Activated CD4-positive, alpha-beta T cell treated with anti-CD3 and anti-CD28 coated beads for 48 hours (primary cell): ENCODE results near the gene NR2C2.
"Not testable (repeated sequence)": the region's sequence is repeated elsewhere in the genome, so short reads cannot be mapped to it uniquely, and the experiment has no call there.

ENCODE experiments used
- DNase-seq: peaks from one replicate; pipeline ENCODE4 v3.0.0-alpha.2; 2020

Gene NR2C2

DNA sequence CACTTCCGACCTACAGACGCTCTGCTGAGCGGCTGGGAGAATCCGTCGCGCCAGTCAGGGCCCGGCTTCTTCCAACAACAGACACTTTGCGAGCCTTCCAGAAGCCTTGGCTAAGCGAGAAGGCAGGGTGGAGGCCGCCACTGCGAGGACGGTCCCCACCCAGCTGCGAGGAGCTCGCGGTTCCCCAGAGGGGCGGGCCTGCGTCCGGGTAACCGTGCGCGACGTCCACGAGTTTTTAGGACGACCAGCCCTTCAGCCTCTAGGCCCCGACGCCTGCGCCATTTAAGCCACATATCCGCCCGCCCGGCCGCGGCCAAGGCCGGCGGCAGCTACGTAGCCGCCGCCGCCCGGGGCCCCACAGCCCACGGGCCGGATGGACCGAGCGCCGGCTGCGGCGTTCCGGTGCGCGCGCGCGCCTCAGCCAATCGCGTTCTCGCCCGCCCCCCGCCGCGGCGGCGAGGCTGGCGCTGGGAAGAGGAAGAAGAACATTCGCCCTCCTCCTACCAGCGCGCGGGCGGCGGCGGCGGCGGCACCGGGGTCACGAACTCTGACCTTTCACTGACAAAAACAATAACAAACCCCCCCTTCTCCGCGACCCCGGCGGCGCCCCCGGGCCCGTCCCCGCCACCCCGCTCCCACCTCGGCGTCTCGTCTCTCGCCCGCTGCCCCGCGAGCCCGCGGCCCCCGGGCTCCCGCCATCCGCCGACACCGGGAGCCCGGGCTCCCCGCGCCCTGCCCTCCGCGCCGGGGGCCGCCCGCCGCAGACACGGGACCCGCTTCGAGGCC, at the start of gene NR2C2:
TSS of gene NR2C2 (plus strand) at position 484 of the 786 bp plus-strand sequence. CDS start 56,332 bp downstream, outside the sequence.
- peak; percentile 91 for DNase-seq

DNA sequence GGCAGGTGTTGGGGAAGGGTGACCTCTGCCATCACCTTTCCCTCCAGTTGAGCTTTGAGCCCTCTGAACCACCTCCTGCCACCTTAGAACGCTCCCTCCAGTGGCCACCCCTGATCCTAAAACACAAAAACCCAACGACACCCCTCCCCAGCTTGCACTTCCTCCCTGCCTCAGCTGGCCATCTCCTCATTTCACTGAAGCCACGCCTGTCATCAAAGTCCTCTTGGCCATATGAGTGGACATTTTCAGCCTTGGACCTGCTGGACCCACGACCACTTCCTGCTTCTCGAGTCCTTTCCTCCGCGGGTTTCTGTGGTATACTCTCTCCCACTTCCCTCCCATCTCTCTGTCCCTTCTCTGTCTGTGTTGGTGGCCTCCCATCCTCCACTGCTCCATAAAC, 48.5 kb upstream of the NR2C2 start:
- DNase-seq: no peak

DNA sequence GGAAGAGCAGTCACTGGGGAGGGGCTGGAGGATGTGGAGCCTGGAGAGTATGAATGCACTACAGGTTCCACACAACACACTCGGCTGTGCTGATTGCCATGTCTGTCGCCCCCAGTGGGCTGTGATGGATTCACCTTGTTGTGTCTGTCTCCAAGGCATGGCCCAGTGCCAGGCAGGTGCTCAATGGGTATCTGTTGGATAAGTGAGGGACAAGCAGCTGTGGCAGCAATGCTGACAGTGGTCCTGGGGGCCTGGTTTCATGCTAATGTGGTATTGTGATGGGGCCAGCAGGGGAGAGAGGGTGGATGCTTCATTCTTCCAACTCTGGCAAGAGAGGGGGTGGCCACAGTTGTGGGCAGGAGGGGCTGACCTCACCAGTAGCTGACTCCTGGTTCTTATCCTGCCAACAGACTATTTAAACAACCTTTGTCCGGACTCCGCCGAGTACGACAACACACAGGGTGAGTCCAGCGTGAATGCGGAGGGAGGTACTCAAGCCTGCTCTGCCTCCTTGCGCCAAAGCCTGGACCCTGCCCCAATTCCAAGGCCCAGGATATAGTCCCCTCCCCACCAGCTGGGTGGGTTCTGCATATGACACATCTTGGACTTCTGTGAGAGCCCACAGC, 47.3 kb upstream of the NR2C2 start:
- DNase-seq: no peak

DNA sequence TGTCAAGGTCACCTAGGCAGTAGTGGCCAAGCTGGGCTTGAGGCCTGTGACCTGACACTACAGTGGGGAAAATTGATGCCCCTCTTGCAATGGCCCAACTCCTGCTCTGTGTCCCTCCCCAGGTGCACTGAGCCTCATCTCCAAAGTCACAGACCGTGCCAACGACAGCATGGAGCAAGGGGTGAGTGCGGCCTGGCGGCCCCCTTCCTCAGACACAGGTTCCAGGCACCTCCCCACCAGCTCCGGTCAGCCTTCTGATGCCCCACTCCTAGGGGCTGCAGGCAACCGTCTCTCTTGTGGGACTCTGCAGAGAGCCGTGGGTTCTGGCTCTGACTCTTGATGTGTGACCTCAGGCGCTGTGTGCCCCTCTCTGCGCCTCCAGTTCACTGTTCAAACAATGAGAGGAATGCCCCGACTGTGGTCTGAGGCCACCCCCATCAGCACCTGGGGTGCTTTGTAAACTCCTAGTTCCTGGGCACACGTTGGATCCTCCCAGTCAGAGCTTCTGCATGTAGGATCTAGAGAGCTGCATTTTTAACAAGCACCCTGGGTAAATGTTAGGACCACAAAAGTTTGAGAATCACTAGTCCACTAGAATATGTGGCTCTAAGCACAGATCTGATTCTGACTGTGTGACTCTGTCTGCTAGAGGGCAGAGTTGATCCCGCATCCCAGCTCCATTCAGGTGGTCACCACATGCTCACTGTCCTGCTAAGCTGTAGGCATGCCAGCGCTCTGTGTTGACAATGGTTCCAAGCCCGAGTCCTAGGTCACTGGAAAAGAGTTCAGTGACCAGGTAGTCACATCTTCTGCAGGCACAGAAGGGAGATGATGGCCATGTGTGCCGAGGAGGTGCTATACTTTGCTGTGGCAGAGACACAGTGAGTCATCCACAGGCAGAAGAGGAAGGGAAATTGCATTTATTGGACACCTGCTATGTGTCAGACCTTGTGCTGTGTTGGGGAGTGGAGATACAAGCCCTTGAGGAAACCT, 46.2 kb upstream of the NR2C2 start:
- no peak for DNase-seq

DNA sequence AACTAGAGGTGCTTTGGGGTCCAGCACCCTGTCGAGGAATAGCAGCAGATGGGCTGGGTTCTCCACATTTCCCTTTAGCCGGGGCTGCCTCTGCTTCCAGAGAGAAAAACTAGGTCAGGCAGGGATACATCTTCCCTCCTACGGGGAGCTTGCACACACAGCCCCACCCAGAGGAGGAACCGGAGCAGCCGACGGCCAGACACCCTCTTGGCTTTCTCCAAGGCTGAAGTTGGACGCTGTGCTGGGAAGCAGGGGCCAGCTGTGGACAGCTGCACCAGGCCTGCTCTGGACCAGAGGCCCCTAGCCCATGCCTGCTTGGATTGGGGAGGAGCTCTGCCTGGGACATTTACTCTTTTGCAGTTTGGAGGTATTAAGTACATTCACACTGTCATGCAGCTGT, 44.7 kb upstream of the NR2C2 start:
- no peak for DNase-seq

DNA sequence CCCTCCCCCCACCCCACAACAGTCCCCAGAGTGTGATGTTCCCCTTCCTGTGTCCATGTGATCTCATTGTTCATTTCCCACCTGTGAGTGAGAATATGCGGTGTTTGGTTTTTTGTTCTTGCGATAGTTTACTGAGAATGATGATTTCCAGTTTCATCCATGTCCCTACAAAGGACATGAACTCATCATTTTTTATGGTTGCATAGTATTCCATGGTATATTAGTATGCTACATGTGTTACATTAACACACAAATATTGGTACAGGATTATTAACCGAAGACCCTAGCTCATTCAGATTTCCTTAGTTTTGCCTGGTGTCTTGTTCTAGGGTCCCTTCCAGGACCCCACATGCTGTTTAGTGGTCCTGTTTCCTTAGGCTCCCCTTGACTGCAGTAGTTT, 43.9 kb upstream of the NR2C2 start:
- DNase-seq: not testable (repeated sequence)

DNA sequence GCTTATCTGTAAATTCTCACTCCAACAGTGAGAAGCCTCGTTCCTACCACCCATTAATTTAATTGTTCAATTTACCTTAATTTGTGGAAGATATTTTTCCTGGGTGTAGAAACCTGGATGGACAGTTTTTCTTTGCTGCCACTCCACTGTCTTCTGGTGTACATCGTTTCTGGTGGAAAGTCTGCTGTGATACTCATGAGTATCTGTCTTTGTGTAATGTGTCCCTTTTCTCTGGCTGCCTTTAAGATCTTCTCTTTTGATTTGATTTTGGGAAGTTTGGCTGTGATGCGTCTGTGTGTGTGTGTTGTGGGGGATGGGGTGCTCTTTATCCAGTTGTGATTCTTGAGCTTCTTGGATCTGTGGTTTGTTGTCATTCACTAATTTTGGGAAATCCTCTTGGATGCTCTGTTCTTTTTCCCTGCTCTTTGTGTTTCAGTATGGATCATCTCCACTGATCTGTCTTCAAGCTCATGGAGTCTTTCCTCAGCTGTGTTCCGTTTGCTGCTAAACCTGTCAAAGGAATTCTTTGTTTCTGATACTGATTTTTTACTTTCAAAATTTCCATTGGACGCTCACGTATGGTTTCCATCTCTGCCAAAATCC, 42.2 kb upstream of the NR2C2 start:
- DNase-seq: no peak

DNA sequence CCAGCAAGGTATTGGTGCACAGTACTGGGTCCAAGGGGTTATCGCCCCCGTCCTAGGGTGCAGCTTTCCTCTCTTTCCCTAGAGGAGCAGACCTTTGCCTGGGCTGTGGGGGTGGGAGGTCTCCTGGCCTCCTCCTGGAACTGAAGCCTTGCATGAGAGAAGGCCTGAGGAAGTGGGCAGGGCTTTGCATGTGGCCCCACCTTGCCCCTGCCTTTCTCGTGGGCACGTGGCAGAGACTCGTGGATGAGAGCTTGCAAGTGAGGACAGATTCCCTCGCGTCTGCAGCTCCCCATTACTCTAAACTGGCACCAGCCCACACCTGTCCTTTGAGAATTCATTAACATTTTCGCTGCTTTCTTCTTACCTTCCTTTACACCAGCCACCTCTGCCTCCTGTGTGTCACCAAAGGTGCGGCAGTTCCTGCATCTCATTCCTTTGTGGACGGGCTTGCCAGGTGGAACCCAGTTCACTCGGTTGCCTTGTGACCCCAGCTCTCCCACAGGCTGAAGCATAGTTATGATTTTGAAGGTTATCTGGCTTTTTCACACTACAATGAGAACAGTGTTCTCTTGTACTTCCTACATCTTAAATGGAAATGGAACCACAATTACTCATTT, 40.9 kb upstream of the NR2C2 start:
- no peak for DNase-seq

DNA sequence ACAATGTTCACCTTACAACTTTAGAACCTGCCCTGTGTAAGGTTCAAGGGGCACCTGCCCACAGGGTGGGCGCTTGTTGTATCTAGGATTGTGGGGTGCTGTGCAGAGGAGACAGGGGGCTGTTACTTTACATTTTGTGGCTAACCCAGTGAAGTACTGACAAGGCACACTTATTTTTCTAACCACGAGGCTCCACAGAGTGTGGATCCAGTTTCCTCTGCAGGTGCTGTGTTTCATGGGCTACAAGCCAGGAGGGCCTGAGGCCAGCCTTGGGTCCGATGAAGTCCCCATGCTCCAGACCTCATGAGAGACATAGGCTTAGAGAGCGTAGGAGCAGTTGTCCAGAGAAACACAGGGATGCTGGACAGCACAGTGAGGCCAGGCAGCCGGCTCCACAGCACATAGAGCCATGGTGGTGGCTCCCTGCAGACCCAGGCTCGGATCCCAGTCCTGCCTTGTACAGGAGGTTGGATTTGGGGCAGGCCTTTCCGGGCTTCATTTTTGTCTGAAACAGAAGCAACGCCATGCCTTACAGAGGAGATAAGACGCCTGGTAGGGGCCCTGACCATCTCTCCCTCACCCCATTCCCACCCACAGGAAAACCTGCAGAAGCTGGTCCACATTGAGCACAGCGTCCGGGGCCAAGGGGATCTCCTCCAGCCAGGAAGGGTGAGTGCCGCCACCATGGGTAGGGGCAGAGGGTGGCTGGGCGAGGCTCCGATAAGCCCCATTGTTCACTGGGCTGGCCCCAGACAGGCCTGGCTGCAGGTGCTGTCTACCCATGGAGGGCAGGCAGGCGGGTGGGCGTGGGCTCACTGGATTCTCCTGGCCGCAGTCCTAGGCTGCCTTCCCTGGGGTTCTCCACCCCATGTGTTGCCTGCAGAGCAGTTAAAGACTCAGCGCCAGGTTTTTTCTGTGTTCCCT, 40.1 kb upstream of the NR2C2 start:
- no peak for DNase-seq

DNA sequence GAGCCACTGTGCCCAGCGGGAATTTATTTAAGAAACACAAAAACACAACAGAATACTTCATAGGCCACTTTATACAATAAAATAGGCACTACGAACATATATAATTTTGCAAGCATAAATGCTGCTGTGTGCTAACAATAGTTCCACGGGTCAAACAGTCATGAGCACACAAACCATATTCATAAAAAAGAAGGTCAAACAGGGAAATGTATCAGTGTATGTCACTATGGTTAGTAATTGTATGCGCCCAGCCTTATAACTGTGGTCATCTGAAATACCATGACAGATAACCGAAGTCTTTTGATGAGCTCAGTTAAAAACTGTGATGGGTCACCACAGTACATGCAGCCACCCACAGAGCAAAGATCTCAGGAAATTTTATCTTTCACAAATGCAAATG, 38.1 kb upstream of the NR2C2 start:
- DNase-seq: no peak

DNA sequence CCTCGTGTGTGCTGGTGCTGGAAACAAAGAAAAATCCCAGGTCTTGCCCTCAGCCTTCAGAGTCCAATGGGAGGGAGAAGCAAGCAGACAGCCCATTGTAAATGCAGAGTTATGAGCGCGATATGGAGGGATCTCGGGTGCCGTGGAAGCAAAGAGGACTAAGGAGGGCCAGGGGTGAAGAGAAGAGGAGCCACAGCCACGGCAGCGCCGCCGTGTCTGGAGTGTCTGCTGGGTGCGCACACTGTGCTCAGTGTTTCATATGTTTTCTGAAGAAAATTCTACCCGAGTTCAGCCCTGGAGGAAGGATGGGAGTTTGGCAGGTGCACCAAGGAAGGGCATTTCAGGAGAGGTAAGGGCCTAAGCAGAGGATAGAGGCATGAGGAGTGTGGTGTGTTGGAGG, 35.7 kb upstream of the NR2C2 start:
- DNase-seq: no peak

DNA sequence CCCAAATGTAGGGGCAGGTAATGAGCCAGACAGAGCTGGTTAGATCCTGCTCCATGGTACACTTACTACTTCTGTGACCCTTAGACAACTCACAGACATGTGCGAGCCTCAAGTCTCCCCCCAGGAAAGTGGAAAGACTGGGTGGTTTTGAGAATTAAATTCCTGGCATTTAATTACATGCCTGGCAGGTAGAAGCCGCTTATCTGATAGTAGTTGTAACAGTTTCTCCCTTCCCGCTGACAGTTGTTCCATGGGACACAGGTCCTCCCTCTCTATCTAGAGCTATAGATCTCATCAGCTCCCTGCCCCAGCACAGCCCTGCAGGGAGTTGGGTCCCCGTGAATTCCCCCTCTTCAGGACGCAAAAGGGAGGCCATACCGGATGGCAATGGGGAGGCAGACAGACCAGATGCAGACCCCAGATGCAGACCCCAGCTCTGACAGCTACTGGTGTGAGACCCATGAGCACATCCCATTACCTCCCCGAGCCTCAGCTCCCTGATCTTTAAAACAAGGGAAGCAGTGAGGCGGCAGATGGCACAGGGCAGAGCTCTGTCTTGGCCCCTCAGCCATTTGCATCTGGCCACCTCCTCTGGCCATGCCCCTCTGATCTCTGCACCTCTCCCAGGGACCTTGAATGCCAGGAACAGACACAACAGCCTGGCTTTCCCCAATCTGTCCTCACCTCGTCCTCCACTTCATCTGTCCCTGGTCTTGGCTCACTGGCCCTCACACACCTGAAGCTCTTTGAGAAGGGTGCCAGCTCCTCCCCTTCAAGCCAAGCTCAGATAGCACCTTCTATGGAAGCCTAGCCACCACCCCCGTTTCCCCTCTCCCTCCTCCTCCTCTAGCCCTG, 34.1 kb upstream of the NR2C2 start:
- no peak for DNase-seq

DNA sequence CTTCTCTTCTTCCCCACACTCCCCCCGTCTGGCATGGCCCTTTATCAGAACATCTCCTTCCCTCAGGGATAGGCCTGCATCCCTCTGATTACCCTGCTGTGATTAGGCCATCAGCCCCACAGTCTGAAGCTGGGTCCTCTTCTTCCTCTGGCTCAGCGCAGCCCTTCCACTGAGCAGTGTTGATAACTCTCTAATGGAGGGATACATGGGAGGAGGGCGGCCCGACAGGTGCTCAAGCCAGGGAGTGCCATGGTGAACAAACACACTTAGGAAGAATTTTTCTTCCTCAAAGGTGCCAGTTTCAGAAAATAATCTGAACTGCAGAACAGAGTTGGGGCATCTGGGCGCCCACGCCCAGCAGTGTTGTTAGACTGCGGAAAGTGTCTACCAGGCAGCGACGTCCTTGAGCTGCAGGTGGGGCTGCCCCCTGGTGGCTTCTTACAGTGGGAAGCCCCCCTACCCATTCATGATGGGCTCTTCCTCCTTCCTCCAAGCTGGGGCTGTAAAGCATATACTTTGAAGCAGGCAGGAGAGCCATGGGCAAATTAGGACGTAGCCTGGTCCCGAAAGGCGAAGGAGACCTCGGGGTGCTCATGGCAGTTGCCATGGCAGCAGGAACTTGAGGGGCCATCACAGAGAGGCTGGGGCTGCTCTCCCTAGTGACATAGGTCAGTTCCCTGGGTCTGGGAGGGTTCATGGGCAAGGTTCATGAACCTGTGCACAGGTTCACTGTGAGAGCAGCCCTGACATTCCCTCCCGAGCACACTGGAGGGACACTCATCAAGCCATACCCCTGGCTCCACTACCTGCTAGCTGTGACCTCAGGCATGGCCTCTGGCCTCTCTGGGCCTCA, 33.2 kb upstream of the NR2C2 start:
- no peak for DNase-seq

DNA sequence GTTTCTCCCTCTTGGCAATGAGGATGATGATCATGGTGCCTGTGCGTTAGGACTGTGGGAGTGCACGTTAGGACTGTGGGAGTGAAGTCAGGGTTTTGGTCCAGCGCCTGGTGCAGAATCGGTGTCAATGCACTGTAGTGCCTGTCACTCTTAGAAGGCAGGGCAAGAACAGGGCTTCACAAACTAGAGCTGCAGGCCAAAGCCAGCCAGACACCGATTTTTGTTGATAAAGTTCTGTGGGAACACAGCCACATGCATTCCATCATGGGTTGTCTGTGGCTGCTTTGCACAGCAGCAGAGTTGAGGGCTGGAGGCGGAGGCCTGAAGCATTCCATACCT, 32.6 kb upstream of the NR2C2 start:
- no peak for DNase-seq

DNA sequence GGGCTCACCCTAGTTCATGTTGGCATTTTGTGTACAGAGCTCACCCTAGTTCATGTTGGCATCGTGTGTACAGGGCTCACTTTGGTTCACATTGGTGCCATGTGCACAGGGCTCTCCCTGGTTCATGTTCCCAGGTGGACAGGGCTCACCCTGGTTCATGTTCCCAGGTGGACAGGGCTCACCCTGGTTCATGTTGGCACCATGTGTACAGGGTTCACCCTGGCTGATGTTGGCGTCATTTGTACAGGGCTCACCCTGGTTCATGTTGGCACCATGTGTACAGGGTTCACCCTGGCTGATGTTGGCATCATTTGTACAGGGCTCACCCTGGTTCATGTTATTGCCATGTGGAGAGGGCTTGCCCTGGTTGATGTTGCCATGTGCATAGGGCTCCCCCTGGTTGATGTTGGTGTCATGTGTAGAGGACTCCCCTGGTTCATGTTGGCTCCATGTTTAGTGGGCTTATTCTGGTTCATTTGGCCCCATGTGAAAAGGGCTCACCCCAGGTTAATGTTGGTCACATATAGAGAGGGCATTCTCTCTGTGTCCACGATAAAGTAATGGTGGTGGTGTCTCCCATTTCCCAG, 31.7 kb upstream of the NR2C2 start:
- no peak for DNase-seq

DNA sequence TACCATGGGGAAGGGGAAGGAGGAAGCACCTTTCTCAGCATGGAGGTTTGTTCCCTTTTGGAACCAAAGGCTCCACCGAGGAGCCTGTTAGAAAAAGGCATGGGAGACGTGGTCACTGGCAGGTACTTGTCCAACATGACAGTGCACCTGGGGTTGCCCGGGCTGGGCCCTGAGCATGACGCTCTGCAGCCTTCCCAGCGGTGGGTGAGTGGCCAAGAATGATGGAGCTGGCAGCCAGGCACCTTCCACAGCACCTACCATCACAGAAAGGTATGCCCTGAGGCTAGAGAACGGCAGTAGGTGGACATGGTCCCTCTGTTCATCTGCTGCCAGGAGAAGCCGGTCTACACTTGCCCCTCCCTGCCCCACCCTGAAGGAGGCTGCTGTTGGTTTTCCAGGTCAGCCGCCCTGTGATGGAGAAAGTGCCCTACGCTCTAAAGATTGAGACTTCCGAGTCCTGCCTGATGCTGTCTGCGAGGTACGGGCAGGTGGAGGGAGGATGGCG, 29.0 kb upstream of the NR2C2 start:
- no peak for DNase-seq

DNA sequence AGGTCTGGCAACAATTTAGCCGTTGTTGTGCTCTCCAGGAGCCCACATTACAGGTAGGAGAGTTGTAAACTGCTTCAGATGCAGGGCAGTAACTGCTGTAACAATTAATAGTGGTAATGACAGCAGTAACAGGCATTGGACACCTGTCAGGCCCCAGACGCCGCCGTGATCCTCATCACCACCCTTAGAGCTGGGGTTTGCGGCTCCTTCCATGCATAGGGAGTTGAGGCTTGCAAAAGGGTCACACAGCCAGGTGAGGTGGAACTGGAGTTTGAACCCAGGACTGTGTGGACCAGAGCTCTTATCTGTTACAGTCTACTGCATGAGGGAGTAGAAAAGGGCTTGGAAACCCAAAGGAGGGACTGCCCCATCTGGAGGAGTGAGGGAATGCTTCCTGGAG, 26.8 kb upstream of the NR2C2 start:
- no peak for DNase-seq

DNA sequence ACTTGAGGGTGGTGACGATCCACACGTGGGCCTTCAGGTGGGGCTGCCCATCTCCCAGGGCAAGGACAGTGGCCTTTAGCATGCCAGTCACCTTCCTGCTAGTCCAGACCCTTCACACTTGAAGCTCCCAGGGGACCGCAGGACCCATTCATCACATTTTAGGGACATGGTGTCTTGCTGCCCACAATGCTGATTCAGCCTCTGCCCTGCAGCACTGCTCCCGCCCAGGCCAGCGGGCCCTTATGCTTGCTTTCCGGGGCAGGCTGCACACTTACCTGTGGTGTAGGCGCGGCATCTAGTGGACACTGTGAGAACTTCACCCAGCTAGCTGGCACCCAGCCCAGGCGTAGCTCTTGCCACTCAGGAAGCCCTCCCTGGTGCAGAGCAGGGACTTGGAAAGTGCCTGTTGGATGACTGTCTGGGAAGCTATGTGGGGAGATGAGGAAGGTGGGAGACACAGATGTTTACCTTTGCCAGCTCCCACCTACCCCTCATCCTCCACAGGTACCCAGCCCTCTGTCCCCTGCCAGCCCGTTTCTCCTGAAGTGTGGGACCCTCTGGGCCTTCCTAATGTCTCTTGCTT, 26.3 kb upstream of the NR2C2 start:
- peak; percentile 88 for DNase-seq
